Measurements from ENCODE around the gene ZNF236.
"Not testable (repeated sequence)": the region's sequence is repeated elsewhere in the genome, so short reads cannot be mapped to it uniquely, and the experiment has no call there.

ZNF236 gene

DNA sequence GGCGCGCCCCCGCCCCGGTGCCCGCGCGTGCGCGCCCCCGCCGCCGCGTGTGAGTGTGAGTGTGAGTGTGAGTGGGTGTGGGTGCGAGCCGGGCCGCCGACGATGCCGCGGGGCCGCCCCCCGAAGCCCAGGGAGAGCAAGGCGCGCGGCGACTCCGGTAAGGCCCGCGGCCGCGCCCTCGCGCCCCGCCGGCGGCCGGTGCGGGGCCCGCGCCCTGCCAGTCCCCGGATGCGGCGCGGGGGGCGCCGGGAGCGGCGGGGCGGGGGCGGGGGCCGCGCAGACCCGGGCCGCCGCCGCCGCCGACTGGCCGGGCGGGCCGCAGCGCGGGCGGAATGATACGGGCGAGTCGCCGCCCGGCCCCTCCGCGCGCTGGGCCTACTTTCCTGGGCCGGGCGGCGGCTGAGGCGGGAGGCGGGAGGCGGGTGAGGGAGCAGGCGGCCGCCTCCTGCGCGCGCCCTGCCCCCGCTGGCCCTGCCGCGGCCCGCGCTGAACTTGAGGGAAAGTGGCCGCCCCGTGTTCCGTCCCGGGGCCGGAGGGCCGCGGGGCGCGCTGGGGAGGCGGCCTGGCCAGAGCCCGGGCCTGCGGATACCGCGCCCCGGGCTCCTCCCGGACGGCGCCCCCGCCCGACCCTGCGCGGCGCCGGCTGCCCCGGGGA, at the start of gene ZNF236:
Gene ZNF236 (plus strand): TSS at position 52 of the 655 bp plus-strand sequence. CDS start 51 bp downstream, at position 103.
- in situ Hi-C loops (cut with MboI; ENCODE audit: low sequenced_read_pairs), result no loop called here

DNA sequence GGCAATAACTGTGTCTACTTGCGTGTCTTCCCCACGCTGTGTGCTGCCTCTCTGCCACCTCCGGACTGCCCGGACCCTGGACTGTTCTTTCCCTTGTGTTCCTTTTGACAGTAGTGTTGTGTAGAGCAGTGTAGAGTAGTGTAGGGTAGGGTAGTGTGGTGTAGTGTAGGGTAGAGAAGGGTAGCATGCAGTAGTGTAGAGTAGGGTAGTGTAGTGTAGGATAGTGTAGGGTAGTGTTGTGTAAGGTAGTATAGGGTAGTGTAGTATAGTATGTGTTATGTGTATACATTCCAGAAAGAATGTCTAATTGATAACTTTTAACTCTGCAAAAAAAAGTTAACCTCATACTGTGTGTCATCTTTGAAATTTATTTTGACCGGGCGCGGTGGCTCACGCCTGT, 49.7 kb upstream of the ZNF236 start:
- in situ Hi-C loops (cut with MboI; ENCODE audit: low sequenced_read_pairs), result no loop called here

DNA sequence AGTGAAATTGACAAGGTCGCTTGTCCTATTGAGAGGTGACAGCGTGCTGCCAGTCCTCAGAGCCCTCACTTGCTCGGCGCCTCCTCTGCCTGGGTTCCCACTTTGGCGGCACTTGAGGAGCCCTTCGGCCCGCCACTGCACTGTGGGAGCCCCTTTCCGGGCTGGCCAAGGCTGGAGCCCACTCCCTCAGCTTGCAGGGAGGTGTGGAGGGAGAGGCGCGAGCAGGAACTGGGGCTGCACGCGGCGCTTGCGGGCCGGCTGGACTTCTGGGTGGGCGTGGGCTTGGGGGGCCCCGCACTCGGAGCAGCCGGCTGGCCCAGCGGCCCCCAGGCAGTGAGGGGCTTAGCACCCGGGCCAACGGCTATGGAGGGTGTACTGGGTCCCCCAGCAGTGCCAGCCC, 45.3 kb upstream of the ZNF236 start:
- in situ Hi-C loops (cut with MboI; ENCODE audit: low sequenced_read_pairs), result not testable (repeated sequence)

DNA sequence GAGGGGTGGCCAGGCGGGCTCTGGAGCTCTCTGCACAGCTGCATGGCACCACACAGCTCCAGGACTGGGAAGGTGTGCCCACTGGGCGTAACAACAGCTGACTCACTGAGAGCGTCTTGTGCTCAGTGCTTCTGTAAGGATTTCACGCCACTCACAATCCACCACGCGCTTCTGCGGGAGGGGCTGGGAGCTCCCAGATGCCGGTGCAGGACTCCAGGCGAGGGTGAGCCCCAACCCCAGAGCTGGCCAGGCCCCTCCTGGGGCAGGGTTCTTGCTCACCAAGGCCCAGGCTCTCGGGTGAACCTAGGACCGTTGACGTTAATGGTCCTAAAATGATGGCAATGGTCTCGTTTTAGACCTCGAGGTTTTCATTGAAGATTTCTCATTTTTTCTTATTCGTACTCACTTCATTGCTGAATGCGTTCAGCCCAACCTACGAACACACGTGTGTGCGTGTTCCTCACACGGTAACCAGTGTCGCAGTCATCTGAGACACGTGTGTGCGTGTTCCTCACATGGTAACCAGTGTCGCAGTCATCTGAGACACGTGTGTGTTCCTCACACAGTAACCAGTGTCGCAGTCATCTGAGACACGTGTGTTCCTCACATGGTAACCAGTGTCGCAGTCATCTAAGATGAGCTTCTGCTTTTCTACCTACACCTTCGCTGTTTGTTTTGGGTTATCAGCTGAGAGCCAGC, 38.4 kb upstream of the ZNF236 start:
- in situ Hi-C loops (cut with MboI; ENCODE audit: low sequenced_read_pairs), result no loop called here

DNA sequence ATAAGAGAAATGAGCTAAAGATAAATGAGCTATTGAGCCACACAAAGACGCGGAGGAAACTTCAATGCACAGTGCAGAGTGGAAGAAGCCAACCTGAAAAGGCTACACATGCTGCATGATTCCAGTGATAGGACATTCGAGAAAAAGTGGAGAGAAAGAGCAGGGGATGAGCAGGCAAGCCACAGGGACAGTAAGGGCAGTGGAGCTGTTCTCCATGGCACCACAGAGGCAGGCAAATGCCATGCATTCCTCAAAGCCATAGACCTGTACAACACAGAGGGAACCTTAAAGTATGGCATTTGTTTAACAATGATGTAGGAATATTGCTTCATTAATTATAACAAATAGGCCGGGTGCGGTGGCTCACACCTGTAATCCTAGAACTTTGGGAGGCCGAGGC, 36.5 kb upstream of the ZNF236 start:
- in situ Hi-C loops (cut with MboI; ENCODE audit: low sequenced_read_pairs), result no loop called here

DNA sequence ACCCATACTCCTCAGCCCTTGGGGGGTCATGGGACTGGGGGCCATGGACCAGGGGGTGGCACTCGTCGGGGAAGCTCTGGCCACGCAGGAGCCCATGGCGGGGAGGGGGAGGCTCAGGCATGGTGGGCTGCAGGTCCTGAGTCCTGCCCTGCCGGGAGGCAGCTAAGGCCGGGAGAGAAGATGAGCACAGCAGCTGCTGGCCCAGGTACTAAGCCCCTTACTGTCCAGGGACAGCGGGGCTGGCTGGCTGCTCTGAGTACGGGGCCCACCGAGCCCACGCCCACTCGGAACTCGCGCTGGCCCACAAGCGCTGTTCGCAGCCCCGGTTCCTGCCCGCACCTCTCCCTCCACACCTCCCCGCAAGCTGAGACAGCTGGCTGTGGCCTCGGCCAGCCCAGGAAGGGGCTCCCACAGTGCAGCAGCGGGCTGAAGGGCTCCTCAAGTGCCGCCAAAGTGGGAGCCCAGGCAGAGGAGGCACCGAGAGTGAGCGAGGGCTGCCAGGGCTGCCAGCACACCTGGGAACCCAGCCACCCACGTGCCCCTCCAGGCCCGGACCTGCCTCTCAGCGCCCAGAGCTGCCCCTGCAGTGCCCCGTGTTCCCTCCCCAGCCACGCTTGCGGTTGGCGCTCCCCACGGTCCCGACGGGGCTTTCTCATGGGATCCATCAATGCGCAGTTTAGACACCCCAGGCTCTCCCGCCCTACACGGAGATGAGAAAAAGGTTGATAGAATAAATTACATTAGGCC, 33.6 kb upstream of the ZNF236 start:
- in situ Hi-C loops (cut with MboI; ENCODE audit: low sequenced_read_pairs), result no loop called here

DNA sequence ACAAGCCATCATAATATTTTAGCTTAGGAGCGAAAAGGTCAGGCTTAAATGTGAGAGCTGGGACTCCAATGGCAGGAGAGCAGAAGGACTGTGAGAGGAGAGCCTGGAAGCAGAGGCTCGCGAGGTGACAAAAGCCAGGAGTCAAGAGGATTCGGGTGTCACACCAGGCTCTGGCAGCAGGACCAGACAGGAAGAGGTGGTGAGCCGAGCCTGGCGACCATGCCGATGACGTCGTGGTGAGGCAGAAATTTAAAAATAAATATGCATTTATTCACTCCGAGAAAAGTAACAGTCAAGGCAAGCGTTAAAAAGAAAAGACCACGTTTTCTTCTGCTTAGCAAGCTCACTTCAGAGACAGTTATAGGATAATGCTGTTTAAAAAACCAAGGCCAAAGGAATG, 31.3 kb upstream of the ZNF236 start:
- in situ Hi-C loops (cut with MboI; ENCODE audit: low sequenced_read_pairs), result no loop called here

DNA sequence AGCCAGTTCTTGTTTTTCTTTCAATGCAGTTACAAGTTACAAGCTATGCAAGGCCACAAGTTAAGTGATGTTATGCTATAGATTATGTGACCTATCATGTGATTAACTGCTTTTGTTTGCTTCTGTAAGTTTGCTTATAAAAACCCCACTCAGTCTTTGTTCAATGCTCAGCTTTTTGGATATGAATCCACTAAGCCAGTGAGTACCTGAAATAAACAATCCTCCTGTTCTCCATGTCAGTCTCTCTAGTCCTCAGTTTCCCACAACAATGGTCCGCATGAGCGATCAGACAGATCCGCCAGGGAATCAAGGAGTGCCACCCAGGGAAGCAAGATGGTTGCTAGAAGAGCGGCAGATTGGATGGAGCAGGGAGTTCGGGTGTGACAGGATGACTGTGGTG, 30.7 kb upstream of the ZNF236 start:
- in situ Hi-C loops (cut with MboI; ENCODE audit: low sequenced_read_pairs), result no loop called here

DNA sequence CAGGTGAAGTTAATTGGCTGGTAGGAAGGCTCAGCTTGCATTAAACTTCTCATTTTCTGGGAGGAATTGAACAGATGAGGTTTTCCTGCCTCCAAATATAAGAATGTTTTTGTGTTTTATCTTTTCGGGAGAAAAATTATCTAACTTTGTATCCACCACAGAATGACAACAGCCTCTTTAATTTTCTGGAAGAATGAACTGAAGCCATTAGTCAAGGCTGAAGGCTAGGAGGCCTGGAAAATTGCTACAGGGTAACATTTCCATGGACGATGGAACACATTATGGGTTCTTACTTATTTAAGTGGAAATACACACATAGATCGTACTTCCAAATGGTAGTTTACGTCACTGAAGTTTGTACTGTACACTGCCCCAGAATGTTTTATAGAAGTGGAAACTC, 28.0 kb upstream of the ZNF236 start:
- in situ Hi-C loops (cut with MboI; ENCODE audit: low sequenced_read_pairs), result no loop called here

DNA sequence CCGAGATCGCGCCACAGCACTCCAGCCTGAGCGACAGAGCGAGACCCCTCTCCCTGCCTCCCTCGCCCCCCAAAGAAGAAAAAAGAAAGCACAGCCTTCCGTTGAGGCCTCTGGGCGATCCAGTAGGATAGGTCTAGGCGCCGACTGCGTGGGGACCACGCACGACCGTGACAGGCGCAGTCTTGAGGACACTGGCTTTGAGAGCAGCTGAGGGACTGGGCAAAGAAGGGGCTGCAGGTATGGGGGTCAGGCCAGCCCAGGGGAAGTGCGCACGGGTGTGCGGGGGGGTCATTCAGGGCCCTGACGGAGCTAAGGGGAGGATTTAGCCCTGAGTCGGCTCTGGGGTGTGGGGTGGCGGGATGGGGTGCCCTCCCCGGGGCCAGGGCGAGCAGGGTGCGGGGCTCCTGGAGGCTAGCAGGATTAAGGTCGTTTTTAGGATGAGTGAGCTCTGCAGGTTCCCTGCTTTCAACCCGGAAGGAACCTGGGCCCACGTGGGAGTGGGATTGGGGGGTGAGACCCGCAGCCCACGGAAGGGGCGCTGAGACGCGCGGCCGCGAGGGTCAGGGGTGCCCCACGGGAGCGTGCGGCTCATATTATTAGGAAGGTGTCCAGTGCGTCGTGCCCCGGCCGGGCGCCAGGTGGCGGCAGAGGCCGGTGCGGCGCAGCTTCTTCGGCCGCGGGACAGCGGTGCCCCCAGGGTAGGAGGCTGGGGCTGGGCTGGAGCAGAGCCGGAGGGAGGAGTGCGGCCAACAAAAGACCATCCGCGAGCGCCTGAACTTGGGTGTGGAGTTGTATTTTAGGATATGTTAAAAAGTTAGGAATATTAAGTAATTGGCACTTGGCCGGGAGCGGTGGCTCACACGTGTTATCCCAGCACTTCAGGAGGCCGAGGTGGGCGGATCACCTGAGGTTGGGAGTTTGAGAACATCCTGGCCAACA, 20.5 kb upstream of the ZNF236 start:
- in situ Hi-C loops (cut with MboI; ENCODE audit: low sequenced_read_pairs), result no loop called here

DNA sequence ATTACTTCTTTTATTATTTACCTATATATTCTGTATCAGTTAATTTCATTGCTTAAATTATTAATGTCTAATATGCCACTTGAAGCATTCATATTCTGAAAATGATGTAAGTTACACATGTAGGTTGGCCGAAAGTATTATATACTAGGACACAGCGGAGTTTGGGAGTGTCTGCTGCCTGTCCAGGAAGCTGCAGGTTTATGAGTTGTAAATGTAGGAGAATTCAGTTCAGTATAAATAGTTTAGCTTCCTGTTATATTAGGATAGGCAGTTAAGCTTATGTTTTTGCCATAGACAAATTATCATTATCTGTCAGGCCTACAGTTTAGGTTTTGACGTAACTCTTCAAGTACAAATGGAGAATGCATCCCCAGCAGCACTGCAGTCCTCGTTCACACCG, 18.9 kb upstream of the ZNF236 start:
- in situ Hi-C loops (cut with MboI; ENCODE audit: low sequenced_read_pairs), result no loop called here

DNA sequence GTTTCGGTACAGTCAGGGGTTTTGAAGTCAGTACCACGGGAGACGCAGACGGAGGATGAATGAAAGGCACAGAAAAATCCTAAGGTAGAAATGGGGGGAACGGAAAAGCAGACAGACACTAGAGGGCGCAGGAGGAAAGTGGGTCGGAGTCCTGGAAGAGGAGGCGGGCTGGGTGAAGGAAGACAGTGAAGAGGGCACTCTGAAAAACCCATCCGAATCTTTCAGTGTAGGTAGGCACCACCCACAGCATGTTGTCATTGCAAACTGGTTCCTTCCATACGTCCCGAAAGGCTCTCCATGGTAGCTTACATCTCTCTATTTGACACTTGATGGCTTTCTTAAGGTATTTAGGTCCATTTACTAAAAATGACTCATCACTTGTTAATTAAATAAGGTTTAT, 18.5 kb upstream of the ZNF236 start:
- in situ Hi-C loops (cut with MboI; ENCODE audit: low sequenced_read_pairs), result no loop called here

DNA sequence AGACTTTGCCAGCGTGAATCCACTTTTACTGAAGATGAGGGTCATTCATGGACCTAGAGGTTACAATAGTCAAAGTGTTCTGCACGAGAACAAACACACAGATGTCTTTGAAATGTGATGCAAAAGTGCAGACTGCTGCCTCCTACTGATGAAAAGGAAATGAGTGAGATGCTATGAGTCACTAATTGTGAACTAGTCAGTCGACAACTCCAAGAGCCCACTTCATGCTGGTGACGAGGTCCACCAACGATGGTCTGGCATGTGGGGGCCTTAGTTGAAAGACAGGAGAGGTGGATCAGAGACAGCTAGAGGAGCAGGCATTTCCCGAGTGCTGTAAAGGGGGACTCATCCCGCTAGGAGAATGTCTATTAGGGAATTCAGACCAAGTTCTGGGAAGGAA, 17.1 kb upstream of the ZNF236 start:
- in situ Hi-C loops (cut with MboI; ENCODE audit: low sequenced_read_pairs), result no loop called here

DNA sequence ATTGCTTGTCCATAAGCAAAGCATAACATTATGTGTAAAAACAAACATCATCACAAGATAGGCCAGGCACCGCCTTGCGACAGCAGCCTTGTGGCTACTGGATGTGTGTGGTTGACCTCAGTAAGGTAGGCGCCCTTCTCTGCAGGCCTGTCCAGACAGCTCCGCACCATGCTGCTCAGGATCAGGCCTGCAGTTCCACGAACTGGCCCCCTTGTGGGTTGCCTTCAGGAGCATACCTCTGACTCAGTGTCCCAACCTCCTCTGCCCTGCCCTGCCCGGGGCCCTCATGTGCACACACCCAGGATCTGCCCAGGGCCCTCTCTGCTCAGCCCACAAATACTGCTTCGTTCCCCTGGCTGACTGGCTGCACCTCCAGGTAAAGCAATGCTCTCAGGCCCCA, 16.1 kb upstream of the ZNF236 start:
- in situ Hi-C loops (cut with MboI; ENCODE audit: low sequenced_read_pairs), result no loop called here

DNA sequence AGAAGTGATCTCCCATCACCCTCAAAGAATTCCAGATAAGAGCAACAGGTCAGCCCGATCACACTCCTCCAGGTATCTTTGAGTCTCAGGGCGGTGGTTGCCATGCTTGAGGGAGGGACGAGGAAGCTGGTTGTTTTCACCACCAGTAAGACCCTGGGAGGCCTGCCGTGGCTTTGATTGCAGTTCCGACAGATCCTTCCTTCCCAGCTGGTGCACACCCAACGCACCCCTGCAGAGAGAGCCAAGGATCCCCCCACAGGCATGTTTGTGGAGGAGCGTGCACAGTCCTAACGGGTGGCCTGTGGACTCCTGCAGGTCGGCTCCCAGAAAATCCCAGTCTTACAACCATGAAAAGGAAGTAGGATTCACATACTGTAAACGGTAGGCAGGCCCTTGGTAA, 13.8 kb upstream of the ZNF236 start:
- in situ Hi-C loops (cut with MboI; ENCODE audit: low sequenced_read_pairs), result no loop called here

DNA sequence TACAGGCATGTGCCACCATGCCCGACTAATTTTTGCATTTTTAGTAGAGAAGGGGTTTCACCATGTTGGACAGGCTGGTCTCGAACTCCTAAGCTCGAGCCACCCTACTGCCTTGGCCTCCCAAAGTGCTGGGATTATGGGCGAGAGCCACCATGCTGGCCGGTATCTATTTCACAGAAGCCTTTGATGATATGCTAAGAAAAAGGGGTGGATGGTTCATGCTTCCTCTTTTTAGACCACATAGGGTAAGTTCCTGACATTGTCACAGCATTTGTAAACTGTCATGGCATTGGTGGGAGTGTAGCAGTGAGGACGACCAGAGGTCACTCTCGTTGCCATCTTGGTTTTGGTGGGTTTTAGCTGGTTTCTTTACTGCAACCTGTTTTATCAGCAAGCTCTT, 10.8 kb upstream of the ZNF236 start:
- in situ Hi-C loops (cut with MboI; ENCODE audit: low sequenced_read_pairs), result not testable (repeated sequence)

DNA sequence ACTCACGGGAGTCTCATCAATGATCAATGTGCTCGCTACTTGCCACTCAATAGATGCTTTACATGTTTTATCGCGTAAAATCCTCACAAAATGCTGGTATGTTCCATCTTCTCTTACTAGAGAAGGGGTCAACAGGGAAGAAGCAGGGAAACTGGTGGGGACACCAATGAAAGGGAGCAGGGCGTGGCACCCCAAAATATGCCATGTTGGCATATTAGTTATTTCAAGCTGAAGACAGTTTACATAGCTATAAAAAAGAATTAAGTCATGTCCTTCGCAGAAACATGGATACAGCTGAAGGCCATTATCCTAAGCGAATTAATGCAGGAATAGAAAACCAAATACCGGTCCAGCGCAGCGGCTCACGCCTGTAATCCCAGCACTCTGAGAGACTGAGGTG, 8.1 kb upstream of the ZNF236 start:
- in situ Hi-C loops (cut with MboI; ENCODE audit: low sequenced_read_pairs), result no loop called here

DNA sequence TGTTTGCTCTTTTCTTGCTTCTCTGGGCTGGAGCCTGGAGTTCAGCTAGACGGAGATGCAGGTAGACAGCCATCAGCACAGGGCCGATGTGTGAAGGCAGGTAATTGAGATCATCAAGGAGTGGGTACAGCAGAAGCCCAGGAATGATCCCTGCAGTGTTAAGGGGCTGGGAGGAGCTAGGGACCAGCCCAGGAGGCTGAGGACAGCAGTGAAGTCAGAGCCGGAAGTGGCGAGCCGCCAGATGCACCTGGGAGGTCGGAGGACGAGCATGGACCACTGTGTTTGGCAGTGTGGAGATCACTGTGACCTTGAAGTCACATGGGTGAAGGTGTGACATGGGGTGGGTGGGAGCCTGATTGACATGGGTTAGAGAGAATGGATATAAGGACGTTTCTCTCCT, 6.2 kb upstream of the ZNF236 start:
- in situ Hi-C loops (cut with MboI; ENCODE audit: low sequenced_read_pairs), result no loop called here

DNA sequence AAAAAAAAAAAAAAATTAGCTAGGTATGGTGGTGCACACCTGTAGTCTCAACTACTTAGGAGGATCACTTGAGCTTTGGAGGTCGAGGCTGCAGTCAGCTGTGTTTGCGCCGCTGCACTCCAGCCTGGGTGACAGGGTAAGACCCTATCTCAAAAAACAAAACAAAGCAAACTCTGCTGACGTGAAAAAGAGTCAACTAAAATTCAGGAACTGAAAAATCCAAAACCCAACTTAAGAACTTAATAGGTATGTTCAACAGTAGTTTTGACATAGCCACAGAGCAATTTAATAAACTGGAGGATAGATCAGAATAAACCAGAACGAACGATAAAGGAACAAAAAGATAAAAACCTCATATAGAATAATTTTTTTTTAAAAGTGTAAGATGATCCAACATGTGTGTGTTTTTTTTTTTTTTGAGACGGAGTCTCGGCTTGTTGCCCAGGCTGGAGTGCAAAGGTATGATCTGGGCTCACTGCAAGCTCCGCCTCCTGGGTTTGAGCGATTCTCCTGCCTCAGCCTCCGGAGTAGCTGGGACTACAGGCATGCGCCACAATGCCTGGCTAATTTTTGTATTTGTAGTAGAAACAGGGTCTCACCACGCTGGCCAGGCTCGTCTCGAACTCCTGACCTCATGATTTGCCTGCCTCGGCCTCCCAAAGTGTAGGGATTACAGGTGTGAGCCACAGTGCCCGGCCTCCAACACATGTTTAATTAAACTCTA, 4.3 kb upstream of the ZNF236 start:
- in situ Hi-C loops (cut with MboI; ENCODE audit: low sequenced_read_pairs), result no loop called here

DNA sequence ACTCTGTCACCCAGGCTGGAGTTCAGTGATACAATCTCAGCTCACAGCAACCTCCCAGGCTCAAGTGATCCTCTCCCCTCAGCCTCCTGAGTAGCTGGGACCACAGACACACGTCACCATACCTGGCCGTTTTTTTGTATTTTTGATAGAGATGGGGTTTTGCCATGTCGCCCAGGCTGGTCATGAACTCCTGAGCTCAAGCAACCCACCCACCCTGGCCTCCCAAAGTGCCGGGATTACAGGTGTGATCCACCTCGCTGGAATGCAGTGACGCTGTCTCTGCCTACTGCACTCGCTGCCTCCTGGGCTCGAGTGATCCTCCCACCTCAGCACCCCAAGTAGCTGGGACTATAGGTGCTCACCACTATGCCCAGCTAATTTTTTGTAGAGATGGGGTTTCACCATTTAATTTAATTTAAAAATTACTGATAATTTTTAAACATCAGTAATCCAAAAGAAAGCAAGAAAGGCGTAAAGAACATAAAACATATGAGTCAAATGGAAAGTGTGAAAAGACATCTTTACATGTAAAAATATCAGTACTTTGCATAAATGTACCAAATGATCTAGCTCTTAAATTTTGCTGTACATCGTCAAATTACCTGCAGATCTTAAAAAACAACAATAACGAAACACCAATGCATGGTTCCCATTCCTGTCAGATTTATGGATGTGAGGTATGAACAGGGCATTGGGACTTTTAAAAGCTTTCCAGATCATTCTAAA, 2.8 kb upstream of the ZNF236 start:
- in situ Hi-C loops (cut with MboI; ENCODE audit: low sequenced_read_pairs), result no loop called here
